GM21423 (cell line): ENCODE measurements around the gene MARK2.

Source experiments
- ATAC-seq: cut with Tn5 transposase; IDR thresholded peaks from one replicate; pipeline ENCODE4 v1.9.1; 2021; ENCODE audit warnings: mild to moderate bottlenecking, moderate library complexity; ENCODE audit not compliant: unreplicated experiment

Gene MARK2

GRCh38 chr11:63829823-63830489 is 9.0 kb upstream of the MARK2 start:
- no peak for ATAC-seq

- no peak for ATAC-seq
These were observed 7.6 kb upstream of the MARK2 start for GRCh38 chr11:63831326-63831725.

- ATAC-seq = no peak
These were observed 6.6 kb upstream of the MARK2 start for GRCh38 chr11:63832336-63832735.

GRCh38 chr11:63833048-63833447 is 5.9 kb upstream of the MARK2 start:
- ATAC-seq = no peak

GRCh38 chr11:63834535-63835157 is 4.3 kb upstream of the MARK2 start:
- no peak for ATAC-seq

GRCh38 chr11:63835158-63835545 is 3.8 kb upstream of the MARK2 start:
- no peak for ATAC-seq

- no peak for ATAC-seq
These were observed 1.8 kb upstream of the MARK2 start for GRCh38 chr11:63837027-63837688.

GRCh38 chr11:63837739-63838138 is 1.2 kb upstream of the MARK2 start:
- ATAC-seq = no peak

GRCh38 chr11:63838150-63838677 is 696 bp upstream of the MARK2 start:
- ATAC-seq = no peak

GRCh38 chr11:63839508-63840355 is 822 bp downstream of the MARK2 start:
- ATAC-seq = no peak

- no peak for ATAC-seq
These were observed 1.6 kb downstream of the MARK2 start for GRCh38 chr11:63840356-63841060.

- ATAC-seq = no peak
These were observed 2.6 kb downstream of the MARK2 start for GRCh38 chr11:63841554-63841953.

GRCh38 chr11:63843041-63843440 is 4.1 kb downstream of the MARK2 start:
- ATAC-seq = no peak

GRCh38 chr11:63844836-63845235 is 5.9 kb downstream of the MARK2 start:
- no peak for ATAC-seq

GRCh38 chr11:63845303-63845702 is 6.4 kb downstream of the MARK2 start:
- ATAC-seq = no peak

GRCh38 chr11:63845911-63846310 is 7.0 kb downstream of the MARK2 start:
- ATAC-seq = no peak

- ATAC-seq = no peak
These were observed 8.0 kb downstream of the MARK2 start for GRCh38 chr11:63846897-63847296.

- no peak for ATAC-seq
These were observed 8.5 kb downstream of the MARK2 start for GRCh38 chr11:63847363-63847762.

- ATAC-seq = no peak
These were observed 10.8 kb downstream of the MARK2 start for GRCh38 chr11:63849691-63850090.

GRCh38 chr11:63850920-63851319 is 12.0 kb downstream of the MARK2 start:
- ATAC-seq = no peak

GRCh38 chr11:63851364-63851763 is 12.5 kb downstream of the MARK2 start:
- no peak for ATAC-seq
